IMR-90 (cell line): ENCODE results near the gene NT5DC3.

ENCODE experiments used
- BHLHE40 ChIP-seq: fragments of 150-350 bp; IDR thresholded peaks from 2 replicates; pipeline ENCODE4 v1.6.1; 2016; ENCODE audit warnings: mild to moderate bottlenecking, low read depth, low read length
- CHD1 ChIP-seq: IDR thresholded peaks from 2 replicates; pipeline ENCODE4 v1.6.1; 2012; ENCODE audit warnings: low read depth, low read length, improper control_type of control experiment
- CTCF ChIP-seq: conservative IDR thresholded peaks from 2 replicates; pipeline ENCODE4 v1.5.1; 2012; ENCODE audit warnings: mild to moderate bottlenecking, low read depth, low read length, improper control_type of control experiment

GRCh38 chr12:103757248-103757647 is 83.8 kb downstream of the NT5DC3 start:
- TF ChIP-seq BHLHE40 (no peak), CTCF (no peak), CHD1 (no peak)
